ENCODE results near the gene ITCH. TPM values are rescaled to one million over a fixed set of nuclear protein-coding genes. Genes with fewer than 3 reads are reported as not detected.

ITCH gene
- total and polyA plus RNA-seq, 2 of the 8 experiments (the other 6 are each of a cell fraction or from before 2014, with no cell fraction given): 3.9 to 45.2 TPM

- TF ChIP-seq CHD7 (IDR thresholded peaks at IDR 0.05; ENCODE audit: insufficient replicate concordance, low read length) (no peak), CBX8 (IDR thresholded peaks at IDR 0.05; ENCODE audit: borderline replicate concordance, low read depth, low read length) (no peak), POLR2A (IDR thresholded peaks at IDR 0.05; ENCODE audit: control extremely low read depth in 1 of 2, low read depth in 2 of 2, low read length in 2 of 2) (no peak), CBX5 (IDR thresholded peaks at IDR 0.05; ENCODE audit: low read depth, low read length) (no peak), KDM5A (IDR thresholded peaks at IDR 0.05; ENCODE audit: low read length) (no peak), NANOG (IDR thresholded peaks at IDR 0.05; ENCODE audit: insufficient read depth, low read depth, low read length, poor library complexity, severe bottlenecking) (no peak), SP4 (IDR thresholded peaks at IDR 0.05; ENCODE audit: low read length) (no peak), BRCA1 (IDR thresholded peaks at IDR 0.05; ENCODE audit: low read depth, low read length) (no peak), SIRT6 (IDR thresholded peaks at IDR 0.05; ENCODE audit: low read length) (no peak)
These were observed 7.0 kb downstream of the ITCH start (continued) for GRCh38 chr20:34370062-34370461.
